ENCODE data around the gene SIMC1.

GRCh38 chr5:176365351-176366231, 127.4 kb downstream of the SIMC1 start, which contains the start of gene ARL10:
- TF ChIP-seq POLR2A (IDR thresholded peaks at IDR 0.05; ENCODE audit: low read depth) (no peak), CTCF (IDR thresholded peaks at IDR 0.05) (no peak)

All from esophagus muscularis mucosa (tissue), 3 donors.